ENCODE measurements around the gene TMPRSS5. TPM values are rescaled to one million over a fixed set of nuclear protein-coding genes. Genes with fewer than 3 reads are reported as not detected.

TMPRSS5 gene
- polyA plus RNA-seq, 3 donors = 0.92 to 2.5 (median 1.2) TPM

DNA sequence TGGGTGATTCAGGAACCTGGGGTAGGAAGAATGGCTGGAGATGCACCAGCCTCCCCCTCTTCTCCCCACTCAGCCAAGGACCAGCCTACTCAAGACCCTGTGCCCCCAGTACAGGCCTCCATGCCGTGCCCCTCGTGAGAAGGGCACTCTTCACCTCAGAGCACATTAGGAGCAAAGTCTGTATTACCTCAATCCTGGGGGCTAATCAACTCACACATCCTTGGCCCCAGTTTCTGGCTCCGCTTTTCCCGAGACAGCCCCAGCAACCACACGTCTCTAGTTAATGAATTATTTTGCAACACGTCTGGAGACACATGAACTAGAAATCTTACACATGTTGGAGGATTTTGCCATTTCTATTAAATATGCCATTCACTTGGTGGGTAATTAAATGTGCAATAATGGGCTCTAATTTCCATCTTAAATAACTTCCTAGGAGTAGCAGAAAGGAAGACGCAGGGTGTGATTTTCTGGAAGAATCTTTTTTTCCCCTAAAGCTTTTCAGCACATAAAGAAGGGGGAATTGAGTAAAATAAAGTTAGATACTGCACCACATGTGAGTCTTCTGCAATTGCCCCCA, 63.0 kb downstream of the TMPRSS5 start:
- no peak for DNase-seq (ENCODE audit: extremely low read depth in 1 of 11, low read depth in 9 of 11, low spot score in 4 of 11)

DNA sequence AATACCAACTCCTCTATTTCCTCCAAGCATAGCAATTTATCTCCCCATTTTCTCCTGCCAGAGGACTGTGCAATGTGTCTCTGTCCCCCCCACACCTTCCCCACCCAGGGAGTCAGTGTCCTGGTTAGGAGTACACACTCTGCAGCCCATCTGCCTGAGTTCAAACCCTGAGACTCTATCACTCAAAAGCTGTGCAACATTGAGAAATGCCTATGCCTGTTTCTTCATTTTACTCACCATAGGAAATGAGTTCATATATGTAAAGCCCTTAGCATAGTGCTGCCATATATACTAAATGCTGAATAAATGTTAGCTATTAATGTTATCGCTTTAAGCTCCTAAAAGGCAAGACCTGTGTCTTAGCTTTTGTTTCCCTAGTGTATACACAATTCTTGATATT, 64.0 kb downstream of the TMPRSS5 start:
- no peak for DNase-seq (ENCODE audit: extremely low read depth in 1 of 11, low read depth in 9 of 11, low spot score in 4 of 11)

DNA sequence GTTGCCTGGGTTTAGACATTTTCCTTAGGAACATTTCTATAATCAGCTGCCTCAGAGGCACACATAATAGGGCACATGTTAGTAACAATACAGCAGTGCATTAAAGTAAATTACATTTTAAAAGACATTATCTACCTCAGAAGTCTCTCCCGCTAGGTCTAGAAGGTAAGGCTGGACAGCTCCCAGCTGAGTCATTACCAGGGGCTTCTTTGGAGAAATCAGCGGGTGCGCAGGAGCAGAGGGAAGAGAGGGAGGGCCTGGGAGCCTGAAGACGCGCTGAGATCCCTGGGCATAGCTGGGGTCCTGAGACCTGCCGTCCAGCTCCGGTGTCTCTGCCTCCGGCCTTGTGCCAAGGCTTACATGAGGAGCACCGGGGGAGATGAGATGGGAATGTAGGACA, 67.7 kb downstream of the TMPRSS5 start:
- DNase-seq (ENCODE audit: extremely low read depth in 1 of 11, low read depth in 9 of 11, low spot score in 4 of 11) = peak in 1 of 11 donors; percentile 5

DNA sequence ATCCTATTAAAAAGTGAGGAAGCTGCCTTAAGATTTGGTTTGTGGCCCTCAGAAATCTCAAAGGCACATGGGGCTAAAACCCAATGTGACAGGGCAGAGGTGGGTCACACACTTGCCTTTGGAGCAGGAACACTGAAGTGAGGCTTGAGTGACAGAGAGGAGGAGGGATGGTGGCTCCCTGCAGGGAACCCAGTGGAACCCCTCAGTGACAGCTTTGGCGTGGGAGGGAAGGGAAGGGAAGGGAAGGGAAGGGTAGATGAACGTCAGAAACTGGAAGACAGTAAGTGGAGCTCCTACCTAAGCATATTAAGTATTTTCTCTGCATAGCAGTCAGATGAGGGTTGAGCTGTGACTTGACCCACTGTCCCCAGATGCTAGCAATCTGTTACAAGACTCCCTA, 68.5 kb downstream of the TMPRSS5 start:
- no peak for DNase-seq (ENCODE audit: extremely low read depth in 1 of 11, low read depth in 9 of 11, low spot score in 4 of 11)

Other genes with a start within 250 kb of the TMPRSS5 start
- 1 to 10 TPM in 1 of 3 donors, under 1 TPM in 2; 0.26 to 1.4 (median 0.45) TPM for gene DRD2, start 230.9 kb downstream of the TMPRSS5 start, polyA plus RNA-seq (ENCODE audit: insufficient read length in 3 of 3)
- 10 to 100 TPM; 21.9 to 26.8 (median 24.3) TPM for gene ZW10, start 67.4 kb upstream of the TMPRSS5 start, polyA plus RNA-seq (ENCODE audit: insufficient read length in 3 of 3)
- not detected for gene CLDN25, start 73.5 kb upstream of the TMPRSS5 start, polyA plus RNA-seq (ENCODE audit: insufficient read length in 3 of 3)
- gene USP28, start 169.3 kb upstream of the TMPRSS5 start, polyA plus RNA-seq (ENCODE audit: insufficient read length in 3 of 3) = 10 to 100 TPM; 43.9 to 50.8 (median 49.8) TPM
- under 1 TPM in 2 of 3 donors, not detected in 1; 0.12 to 0.15 TPM for gene HTR3B, start 198.5 kb upstream of the TMPRSS5 start, polyA plus RNA-seq (ENCODE audit: insufficient read length in 3 of 3)